K562 (cell line): ENCODE results near the gene SPRR1A.

Experiments used
- ARNT ChIP-seq, 2 experiments: fragments of 450-650 bp; IDR thresholded peaks; 2 replicates each; pipeline ENCODE4 v1.6.1; 2016; ENCODE audit warnings: mild to moderate bottlenecking in 1 of 2
- CREM ChIP-seq: IDR thresholded peaks from 2 replicates; pipeline ENCODE4 v1.6.1; 2014; ENCODE audit warnings: antibody characterized with exemption, low read depth
- E2F8 ChIP-seq: fragments of 450-650 bp; IDR thresholded peaks from 2 replicates; pipeline ENCODE4 v1.7.1; 2018; ENCODE audit warnings: mild to moderate bottlenecking, low read depth; ENCODE audit not compliant: partially characterized antibody
- JUND ChIP-seq, 2 experiments: IDR thresholded peaks; 2 replicates in 1 of 2; 3 replicates in 1 of 2; pipeline ENCODE4 v1.6.1; 2011; ENCODE audit warnings: borderline replicate concordance in 2 of 2, low read depth in 2 of 2, low read length in 2 of 2, improper control_type of control experiment in 1 of 2, missing biosample characterization in 1 of 2, missing genetic modification characterization in 1 of 2, missing genetic modification reagents in 1 of 2
- POLR2A ChIP-seq: fragments of 450-650 bp; conservative IDR thresholded peaks from 2 replicates; pipeline ENCODE4 v1.6.1; 2016
- POU5F1 ChIP-seq: fragments of 150-350 bp; IDR thresholded peaks from 2 replicates; pipeline ENCODE4 v1.6.1; 2014; ENCODE audit warnings: borderline replicate concordance, low read length, low read depth, mild to moderate bottlenecking; ENCODE audit not compliant: partially characterized antibody
- RNF2 ChIP-seq: sonication (generic); IDR thresholded peaks from 2 replicates; pipeline ENCODE4 v1.6.1; 2016
- SAFB2 ChIP-seq: fragments of 200-400 bp; formaldehyde crosslinking; IDR thresholded peaks from 2 replicates; pipeline ENCODE4 v1.6.1; 2018; ENCODE audit warnings: borderline replicate concordance, low read length, low read depth, moderate library complexity; ENCODE audit not compliant: severe bottlenecking
- TF ChIP-seq, protein P1 (sequence below): sonication (generic); formaldehyde crosslinking; IDR thresholded peaks from 2 replicates; pipeline ENCODE4 v1.8.1; 2022; ENCODE audit warnings: missing genetic modification reagents
- TF ChIP-seq, protein P2 (sequence below), 2 experiments: fragments of 450-650 bp in 1 of 2; sonication (generic) in 1 of 2; formaldehyde crosslinking; conservative IDR thresholded peaks; 2 replicates each; pipeline versions ENCODE4 v1.4.0 to v1.8.1; 2020 to 2022; ENCODE audit warnings: mild to moderate bottlenecking in 1 of 2, missing genetic modification reagents in 1 of 2
- TF ChIP-seq, protein P3 (sequence below): sonication (generic); formaldehyde crosslinking; IDR thresholded peaks from 2 replicates; pipeline ENCODE4 v1.9.0; 2022; ENCODE audit warnings: mild to moderate bottlenecking, missing genetic modification reagents

- TF ChIP-seq, protein P1, sequence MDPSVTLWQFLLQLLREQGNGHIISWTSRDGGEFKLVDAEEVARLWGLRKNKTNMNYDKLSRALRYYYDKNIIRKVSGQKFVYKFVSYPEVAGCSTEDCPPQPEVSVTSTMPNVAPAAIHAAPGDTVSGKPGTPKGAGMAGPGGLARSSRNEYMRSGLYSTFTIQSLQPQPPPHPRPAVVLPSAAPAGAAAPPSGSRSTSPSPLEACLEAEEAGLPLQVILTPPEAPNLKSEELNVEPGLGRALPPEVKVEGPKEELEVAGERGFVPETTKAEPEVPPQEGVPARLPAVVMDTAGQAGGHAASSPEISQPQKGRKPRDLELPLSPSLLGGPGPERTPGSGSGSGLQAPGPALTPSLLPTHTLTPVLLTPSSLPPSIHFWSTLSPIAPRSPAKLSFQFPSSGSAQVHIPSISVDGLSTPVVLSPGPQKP (CRISPR knock-in tag) = no peak
- TF ChIP-seq SAFB2 = no peak
- no peak for TF ChIP-seq POLR2A
- TF ChIP-seq, protein P2, sequence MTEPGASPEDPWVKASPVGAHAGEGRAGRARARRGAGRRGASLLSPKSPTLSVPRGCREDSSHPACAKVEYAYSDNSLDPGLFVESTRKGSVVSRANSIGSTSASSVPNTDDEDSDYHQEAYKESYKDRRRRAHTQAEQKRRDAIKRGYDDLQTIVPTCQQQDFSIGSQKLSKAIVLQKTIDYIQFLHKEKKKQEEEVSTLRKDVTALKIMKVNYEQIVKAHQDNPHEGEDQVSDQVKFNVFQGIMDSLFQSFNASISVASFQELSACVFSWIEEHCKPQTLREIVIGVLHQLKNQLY (CRISPR knock-in tag; conservative IDR thresholded peaks at IDR 0.05) = no peak
- no peak for TF ChIP-seq ARNT (IDR thresholded peaks at IDR 0.05)
- no peak for TF ChIP-seq POU5F1
- no peak for TF ChIP-seq RNF2
- TF ChIP-seq, protein P3, sequence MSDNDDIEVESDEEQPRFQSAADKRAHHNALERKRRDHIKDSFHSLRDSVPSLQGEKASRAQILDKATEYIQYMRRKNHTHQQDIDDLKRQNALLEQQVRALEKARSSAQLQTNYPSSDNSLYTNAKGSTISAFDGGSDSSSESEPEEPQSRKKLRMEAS (CRISPR knock-in tag) = no peak
- no peak for TF ChIP-seq E2F8
- no peak for TF ChIP-seq JUND (IDR thresholded peaks at IDR 0.05; ENCODE audit: borderline replicate concordance, low read depth, low read length)
- TF ChIP-seq JUND (tag; IDR thresholded peaks at IDR 0.05; ENCODE audit: borderline replicate concordance, low read depth, low read length) = no peak
- no peak for TF ChIP-seq CREM
Measured at GRCh38 chr1:152983743-152984142, at the start of gene SPRR1A.
